NCI-H510A treated with DMSO at 0.1 percent for 48 hours (cell line): ENCODE data around the gene SPDYE4.
A peak's percentile ranks its signal among the peaks of the same experiment; 100 is the strongest.

Source experiments
- DNase-seq: peaks from one replicate; lab custom pipeline; 2025; lab: John Stamatoyannopoulos, UW

The SPDYE4 gene

DNA sequence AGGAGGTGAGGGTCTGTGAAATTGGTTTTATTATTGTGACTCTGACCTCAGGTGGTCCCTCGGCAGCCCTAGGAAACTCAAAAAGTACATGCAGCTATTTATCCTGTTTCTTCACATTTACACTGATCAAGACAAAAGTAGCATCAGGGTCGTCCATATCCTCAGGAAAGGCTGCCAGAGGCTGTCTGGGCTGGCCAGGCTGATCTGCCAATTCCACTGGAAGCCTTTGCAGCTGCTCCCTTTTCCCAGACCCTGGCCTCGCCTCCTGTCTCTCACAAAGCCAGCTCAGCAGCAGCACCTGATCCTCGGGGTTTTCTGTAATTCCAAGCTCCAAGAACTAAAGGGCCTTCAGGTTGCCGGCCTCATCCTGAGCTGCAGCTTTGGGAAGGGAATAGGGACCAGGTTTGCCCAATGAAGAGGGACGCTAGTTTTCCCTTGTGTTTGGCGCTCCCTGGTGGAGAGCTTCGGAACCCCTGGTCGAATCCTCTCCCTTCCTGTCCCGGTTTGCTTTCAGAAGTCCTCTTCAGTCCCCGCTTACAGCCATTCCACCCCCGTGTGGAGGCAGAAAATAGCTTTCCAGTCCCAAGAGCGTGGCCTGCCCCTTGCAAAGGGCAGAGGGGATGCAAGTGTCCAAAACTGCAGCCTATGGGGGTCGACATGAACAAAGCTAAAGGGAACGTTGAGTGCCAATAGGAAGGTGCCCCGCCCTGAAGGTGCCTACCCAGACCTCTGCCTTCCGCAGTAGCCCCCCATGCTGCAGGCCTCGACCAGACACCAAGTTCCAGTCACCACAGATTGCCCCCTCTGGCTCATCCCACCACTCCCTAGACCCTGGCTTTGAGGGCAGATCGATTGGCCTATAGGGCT, 27.4 kb upstream of the SPDYE4 start:
- peak; percentile 14 for DNase-seq

DNA sequence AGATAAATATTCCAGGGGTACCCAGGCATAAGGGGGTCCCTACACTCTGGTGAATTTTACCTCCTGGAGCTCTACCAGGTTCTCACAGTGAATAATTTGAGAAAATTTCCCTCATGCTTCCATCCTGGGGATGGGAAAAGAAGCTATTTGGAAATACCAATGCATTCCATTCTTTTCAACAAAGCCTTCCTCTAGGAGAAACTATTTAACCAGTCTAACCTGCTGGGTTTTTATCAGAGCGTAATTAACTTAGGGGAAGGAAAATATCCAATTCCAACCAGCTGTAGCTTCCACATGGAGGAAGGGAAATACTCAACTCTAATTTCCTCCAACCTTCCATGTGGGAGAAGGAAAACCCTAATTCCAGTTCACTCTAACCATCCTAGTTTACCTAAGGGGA, 23.8 kb upstream of the SPDYE4 start:
- DNase-seq = no peak

DNA sequence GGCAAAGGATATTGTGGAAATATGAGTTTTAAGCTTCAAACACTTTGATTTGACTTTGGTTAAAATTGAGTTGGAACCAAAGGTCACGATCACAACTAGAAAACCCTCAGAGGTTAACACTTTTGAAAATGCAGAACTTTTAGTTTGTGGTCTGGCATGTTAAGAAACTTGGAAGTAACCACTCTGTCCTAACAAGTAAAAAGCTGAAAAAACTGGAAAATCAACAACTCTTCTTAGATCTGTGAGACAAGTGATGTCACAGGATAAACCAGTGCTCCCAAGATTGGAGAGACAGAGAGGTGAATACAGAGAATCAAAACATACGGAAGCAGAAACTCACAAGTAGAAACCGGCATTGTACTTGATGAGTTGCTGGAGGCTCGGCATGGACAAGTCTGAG, 23.4 kb upstream of the SPDYE4 start:
- no peak for DNase-seq

DNA sequence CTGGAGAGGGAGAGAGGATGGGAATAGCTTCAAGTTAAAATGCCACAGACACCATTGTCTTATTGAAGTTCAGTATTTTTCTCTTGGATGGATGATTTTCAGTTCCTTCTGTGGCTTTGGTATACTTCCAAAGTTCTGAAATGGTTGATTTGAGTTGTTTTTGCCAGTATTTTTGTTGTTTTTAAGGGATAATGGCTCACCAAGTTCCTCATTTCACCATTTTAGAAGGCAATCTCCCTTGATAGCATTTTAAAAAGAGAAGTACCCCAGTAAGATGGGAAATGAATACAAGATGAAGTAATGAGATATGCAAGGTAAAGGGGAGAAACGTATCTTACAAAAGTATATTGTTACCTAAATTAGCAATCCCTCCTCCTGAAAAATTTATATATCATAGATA, 18.5 kb upstream of the SPDYE4 start:
- DNase-seq = no peak

DNA sequence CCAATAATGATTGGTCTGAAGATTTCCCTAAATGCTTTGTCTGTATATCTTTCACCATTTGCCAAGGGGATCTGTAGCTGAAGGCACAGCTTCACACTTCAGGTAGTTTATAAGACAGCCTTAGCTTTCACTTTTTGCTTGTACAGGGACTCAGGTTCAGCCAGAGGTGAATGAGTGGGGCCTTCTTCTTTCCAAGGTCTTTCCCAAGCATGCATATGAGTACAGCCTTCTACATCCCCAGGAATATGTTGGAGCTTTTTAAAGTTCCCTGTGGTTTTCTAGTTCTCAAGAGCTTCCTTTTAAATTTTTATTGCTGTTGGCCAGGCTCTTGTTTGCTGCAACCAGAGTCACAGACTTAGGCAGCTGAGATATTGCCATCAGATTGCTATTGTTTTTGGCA, 17.9 kb upstream of the SPDYE4 start:
- DNase-seq = no peak

DNA sequence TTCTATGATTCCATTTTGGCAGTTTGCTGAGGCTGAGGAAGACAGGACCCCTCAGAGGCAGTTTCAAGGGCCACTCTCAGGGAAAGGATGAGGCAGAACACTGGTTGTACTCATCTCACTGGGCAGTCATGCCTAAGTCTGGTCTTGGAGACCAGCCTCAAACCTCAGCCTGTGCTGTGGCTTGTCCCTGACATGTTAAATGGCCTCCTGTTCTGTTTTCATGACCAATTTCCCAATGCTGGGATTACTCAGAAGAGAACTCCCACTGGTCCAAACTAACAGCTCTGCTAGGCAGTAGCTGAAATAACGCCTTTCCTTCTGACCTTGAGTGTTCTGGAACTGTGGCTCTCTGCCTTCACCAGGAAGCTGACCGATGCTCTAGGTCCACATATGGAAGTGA, 8.4 kb upstream of the SPDYE4 start:
- no peak for DNase-seq

DNA sequence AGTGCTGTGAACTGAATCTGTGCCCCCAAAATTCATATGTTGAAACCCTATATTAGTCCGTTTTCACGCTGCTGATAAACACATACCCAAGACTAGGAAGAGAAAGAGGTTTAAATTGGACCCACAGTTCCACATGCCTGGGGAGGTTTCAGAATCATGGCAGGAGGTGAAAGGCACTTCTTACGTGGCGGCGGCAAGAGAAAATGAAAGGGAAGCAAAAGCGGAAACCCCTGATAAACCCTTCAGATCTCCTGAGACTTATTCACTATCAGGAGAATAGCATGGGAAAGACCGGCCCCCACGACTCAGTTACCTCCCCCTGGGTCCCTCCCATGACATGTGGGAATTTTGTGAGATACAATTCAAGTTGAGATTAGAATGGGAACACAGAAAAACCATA, 3.7 kb upstream of the SPDYE4 start:
- DNase-seq = no peak

DNA sequence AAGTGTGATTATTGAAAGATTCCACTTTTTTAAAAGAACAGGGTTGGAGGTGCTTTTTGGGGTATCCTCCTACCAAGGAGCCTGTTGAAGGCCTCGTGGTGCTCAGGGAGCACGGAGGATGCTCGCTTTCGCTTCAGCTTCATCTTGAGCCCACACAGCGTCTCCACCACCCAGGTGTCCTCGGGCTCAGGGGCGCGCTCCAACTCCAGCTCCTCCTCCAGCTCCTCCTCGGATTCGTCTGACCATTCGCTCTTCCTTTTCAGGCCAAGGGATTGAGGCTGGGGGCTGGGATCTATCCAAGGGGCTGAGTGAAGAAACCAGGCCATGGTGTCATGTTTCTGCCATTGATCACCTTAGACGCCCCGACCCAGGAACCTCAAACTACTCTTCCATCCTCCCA, 1.2 kb downstream of the SPDYE4 start:
- no peak for DNase-seq

DNA sequence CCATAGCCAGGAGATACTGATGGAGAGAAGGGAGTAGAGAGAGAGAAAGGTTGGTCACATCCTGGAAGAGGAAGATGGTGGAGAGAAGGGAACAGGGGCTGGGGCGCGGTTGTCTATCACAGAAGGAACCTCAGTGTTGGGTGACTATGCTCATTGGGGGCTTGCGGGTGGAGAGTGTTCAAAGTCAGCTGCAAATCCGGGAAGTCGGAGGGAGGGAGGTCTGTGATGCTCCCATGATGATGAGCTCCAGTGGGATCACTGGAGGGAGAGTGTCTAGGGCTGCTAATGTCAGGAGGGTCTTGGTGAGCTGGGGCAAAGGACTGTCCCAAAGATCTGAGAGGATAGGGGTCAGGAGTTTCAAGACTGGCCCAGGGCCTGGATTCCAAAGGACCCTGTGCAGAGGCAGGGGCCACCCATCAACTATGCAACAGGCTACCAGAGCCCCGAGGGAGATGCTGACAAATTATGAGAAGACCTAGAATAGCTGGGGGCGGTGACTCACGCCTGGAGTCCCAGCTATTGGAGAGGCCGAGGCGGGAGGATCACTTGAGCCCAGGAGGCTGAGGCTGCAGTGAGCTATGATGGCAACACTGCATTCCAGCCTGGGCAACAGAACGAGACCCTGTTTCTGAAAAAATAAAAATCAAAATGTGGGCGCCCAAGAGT, 2.6 kb downstream of the SPDYE4 start:
- DNase-seq = no peak

DNA sequence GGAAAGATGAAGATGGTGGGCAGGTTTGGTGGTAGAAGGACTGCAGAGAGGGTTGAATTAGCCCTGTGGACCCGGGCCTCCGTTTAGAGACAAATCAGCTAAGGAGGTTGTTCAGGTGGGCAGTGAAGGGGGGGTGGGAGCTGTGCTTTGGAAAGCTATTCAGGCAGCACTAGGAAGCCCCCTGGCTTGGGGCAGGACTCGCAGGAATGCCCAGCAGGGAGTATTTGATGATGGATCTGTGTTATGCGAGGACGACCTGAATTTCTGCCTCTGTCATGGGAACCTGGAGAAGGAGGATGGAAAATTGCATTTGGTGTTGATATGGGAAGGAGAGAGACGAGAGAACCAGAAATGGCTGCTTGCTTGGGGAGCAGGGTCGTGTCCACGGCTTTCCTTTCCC, 3.5 kb downstream of the SPDYE4 start:
- DNase-seq = no peak

DNA sequence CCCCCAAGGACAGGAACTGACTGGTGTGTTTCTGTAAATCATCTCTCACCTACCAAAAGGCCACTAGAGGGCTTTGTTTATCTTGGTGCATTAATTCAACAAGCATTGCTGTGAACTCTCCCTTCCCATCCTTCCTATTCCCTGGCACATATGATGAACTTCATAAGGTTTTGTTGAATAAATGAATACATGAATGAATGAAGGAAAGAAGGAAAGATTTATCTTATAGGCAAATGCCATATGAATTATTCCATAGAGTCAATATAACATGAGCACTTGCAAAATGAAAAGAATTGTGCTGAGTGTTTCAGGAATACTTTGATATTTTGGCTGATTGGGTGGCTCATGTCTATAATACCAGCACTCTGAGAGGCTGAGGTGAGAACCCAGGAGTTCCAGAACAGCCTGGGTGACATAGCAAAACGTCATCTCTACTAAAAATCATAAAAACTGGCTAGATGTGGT, 4.3 kb downstream of the SPDYE4 start:
- no peak for DNase-seq

DNA sequence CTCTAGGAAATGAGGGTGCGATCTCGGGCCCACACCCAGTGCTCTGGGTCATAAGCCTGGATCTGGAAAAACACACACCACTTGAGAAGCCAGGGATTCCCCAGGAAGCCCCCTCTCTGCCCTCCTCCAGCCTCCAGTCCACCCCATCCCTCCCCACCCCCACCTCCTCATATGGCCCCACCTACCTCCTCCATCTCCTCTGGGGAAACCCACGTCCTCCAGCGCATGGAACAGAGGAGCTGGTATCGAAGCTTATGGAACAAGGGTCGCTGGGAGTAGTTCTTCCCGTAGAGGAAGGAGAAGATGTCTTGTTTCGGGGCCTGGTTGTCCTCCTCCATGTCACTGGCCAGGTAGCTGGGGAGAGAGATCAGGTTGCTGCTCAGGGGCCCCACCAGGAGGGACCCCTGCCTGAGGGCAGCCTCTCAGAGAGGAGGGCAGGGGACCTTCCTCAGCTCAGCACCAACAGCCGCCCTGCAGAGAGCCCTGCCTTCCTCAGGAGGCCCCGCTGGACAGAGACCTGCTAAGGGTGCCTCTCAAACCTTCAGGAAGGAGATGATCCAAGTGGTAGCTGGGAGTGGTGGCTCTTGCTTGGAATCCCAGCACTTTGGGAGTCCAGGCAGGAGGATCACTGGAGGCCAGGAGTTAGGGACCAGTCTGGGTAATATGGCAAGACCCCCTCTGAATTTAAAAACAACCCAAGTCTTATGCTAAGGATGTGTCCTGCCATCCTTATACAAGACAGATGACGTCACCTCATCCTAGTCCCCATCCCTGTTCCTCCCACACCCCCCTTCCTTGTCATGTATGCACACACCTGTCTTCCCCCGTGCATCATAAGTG, 5.0 kb downstream of the SPDYE4 start:
- no peak for DNase-seq

DNA sequence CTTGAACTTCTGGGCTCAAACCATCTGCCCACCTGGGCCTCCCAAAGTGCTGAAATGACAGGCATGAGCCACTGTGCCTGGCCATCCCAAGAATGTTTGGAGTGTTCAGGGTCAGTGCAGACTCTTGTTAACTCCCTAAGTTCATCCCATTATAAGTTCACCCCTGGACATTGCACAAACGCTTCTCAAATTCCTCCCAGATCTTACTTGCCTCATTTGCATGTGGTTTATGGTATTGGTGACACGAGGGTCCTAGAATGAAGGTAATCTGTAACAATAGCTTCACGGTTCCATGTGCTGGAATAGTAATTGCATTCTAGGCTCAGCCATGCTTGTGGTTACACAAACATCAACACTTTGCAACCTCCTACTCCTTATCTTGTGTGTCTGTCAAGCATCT, 8.7 kb downstream of the SPDYE4 start:
- no peak for DNase-seq

DNA sequence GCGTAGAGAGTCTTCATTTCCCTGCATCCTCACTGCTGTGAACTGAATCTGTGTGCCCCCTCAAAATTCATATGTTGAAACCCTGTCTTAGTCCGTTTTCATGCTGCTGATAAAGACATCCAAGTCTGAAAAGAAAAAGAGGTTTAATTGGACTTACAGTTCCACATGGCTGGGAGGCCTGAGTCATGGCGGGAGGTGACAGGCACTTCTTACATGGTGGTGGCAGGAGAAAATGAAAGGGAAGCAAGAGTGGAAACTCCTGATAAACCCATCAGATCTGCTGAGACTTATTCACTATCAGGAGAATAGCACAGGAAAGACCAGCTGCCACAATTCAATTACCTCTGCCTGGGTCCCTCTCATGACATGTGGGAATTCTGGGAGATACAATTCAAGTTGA, 10.6 kb downstream of the SPDYE4 start:
- no peak for DNase-seq

DNA sequence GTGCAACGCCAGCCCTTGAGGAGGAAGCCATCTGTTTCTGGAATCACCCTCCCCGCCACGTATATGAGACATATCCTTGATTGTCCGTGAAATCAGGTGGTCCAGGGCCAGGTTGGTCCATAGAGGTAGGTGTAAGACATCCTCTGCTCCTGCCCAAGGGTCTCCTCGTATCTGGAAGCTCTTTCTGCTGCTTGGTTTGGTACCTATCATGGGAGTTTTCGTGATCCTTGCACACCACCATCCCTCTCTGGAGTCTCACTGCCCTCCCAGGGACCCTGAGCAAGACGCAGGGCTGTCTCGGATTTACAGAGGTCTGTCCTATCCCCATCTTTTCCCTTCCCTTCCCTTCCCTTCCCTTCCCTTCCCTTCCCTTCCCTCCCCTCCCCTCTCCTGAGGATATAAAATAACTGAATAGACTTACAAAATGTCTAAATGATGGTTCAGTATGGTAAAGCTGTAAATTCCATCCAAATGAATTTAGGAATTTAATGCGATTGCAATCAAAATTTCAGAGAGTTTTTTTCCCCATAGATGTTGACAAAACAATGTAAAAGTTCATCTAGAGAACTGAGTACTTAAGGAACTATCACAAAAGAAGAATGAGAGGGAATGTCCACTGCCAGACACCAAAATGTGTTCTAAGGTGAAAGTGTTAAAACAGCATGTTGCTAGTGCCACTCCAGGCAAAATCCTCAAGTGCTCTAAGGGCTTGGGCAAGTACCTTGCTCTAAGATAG, 11.7 kb downstream of the SPDYE4 start:
- DNase-seq = no peak

DNA sequence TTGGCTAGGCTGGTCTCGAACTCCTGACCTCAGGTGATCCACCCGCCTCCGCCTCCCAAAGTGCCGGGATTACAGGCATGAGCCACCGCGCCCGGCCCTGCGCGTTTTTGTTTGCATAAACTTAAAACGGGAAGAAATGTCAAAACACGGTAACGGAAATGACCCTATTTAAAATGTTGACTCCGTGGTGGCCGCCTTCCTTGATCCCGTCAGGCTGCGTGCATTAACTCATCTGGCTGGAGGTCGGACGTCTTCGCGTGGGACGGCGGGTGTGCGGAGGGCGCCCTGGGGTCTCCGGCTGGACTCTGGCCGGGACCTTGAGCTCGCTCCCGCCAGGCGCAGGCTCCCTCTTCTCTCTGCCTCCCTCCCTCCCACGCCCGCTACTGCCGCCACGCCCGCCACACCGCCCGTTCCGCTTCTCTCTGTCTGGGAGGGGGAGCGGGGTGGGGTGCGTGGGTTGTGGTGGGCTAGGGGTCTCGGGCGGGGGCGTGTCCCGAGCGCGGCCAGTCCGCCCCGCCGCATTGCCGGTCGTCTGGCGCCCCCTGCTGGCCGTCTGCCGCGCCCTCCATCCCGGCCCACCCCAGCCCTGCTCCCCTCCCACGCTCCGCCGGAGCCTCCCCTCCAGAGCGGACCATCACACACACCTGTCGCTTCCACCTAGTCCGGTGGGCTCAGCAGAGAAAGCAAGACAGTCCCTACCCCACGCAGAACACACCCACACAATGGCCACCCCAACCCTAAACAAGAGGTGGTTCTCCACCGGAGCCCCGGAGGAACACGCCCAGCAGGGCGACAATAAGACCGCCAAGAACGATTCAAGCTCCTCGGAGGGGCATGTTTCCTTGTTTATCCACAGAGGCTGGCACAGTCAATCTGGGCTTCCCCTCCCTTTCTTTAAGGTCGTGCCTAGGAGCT, 12.5 kb downstream of the SPDYE4 start:
- DNase-seq = no peak

DNA sequence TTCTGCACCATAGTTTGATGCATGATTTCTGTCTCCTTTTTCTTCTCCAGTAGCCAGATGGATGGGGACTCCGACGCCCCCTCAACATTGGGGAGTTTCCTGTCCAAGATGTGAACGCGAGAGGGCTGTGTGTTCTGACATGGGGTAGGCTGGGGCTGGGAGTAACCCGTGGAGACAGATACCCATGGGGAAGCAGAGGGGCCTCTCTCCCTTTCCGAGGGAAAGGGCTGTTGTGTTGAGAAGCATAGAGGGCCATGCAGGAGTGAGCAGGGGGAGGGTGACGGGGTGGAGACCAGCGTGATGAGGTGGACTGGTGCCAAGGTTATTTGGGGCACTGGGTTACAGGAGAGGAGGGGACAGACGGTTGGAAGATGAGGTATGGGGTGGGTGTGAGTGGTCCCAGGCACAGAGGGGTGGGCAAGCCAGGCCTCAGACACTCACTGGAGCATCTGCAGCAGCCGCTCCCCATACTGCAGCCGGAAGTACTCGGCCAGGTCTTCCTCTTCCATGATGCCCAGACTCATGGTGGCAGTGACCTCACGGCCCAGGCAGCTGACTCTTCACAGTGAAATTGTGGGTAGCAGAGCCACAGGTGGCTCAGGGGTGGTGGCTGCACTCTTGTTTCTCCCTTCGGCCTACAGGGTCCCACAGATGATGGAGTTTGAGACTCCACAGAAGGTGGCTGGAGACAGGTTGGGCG, 14.1 kb downstream of the SPDYE4 start:
- no peak for DNase-seq

DNA sequence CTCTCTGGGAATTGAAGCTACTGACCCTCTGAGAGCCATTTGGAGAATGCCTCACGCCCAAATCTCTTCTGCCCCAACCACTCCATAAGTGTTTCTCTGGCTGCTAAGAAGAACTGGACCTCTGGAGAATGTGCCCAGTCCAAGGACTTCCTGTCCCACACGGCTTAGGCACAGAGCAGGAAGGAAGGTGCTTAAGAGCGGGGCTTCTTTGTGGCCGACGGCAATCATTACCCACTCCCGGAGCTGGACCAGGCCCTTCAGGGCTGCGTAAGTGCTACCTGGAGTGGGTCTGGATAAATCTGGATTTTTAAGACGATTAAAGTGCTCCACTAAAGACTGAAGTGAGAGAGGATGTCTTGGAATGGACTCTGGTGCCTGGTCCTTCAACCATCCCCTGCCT, 15.5 kb downstream of the SPDYE4 start:
- DNase-seq = no peak

DNA sequence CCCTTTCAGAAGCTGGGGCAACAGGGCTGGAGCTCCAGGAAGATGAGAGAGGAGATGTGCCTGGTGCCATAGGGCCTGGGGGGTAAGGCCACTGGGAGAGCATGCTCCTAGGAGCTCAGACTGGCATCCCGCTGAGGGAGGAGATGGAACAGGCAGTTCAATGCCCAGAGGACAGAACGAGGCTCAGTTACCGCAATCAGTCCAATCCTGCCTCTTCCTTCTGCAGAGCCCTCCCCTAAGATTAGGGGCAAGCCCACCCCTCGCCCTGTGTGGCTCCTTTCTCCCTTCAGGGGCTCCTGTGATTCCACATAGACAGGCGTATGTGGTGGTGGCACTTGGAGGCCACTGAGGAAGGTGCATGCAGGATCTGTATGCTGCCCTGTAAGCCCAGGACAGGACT, 16.1 kb downstream of the SPDYE4 start:
- no peak for DNase-seq

DNA sequence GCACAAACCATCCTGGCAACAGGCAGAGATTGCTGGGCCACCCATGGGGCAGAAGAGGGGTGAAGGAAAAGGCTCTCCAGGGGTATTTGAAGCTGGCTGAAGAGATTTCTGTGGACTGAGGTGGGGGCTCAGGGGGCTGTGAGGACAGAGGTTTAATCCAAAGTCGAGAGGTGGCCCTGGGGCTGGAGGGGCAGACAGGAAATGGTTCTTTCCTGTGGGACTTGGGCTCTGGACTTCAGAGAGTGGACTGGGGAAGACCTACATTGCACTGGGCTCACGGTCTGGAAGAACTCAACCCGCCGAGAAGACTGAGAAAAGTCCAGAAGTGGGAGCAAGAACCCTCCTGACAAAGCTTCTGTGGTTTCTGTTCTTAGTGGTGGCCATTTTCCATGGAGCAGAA, 16.6 kb downstream of the SPDYE4 start:
- no peak for DNase-seq
